Fibroblast of mammary gland (primary cell): ENCODE data around the gene OSBPL3.

Experiments
- DNase-seq: peaks from one replicate; pipeline ENCODE4 v3.0.0-alpha.2; 2010; ENCODE audit warnings: low read depth
- H3K4me3 ChIP-seq: 2 replicates; pipeline ENCODE4 v1.5.1; 2011; ENCODE audit warnings: low read depth, mild to moderate bottlenecking, low read length, moderate library complexity; ENCODE audit not compliant: control insufficient read depth
- TF ChIP-seq, protein P1 (sequence below): conservative IDR thresholded peaks from 2 replicates; pipeline ENCODE4 v1.5.1; 2011; ENCODE audit warnings: low read depth, low read length, inconsistent platforms; ENCODE audit not compliant: control insufficient read depth, insufficient read depth

Gene OSBPL3

GRCh38 chr7:24879291-24879690 is 100.7 kb downstream of the OSBPL3 start:
- TF ChIP-seq, protein P1, sequence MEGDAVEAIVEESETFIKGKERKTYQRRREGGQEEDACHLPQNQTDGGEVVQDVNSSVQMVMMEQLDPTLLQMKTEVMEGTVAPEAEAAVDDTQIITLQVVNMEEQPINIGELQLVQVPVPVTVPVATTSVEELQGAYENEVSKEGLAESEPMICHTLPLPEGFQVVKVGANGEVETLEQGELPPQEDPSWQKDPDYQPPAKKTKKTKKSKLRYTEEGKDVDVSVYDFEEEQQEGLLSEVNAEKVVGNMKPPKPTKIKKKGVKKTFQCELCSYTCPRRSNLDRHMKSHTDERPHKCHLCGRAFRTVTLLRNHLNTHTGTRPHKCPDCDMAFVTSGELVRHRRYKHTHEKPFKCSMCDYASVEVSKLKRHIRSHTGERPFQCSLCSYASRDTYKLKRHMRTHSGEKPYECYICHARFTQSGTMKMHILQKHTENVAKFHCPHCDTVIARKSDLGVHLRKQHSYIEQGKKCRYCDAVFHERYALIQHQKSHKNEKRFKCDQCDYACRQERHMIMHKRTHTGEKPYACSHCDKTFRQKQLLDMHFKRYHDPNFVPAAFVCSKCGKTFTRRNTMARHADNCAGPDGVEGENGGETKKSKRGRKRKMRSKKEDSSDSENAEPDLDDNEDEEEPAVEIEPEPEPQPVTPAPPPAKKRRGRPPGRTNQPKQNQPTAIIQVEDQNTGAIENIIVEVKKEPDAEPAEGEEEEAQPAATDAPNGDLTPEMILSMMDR: no peak
- DNase-seq: peak; percentile 46
- no peak overlapping the region for H3K4me3 ChIP-seq

GRCh38 chr7:24877790-24878311 is 102.1 kb downstream of the OSBPL3 start:
- TF ChIP-seq, protein P1: no peak
- DNase-seq: peak; percentile 40
- H3K4me3 ChIP-seq: no peak overlapping the region

DNA sequence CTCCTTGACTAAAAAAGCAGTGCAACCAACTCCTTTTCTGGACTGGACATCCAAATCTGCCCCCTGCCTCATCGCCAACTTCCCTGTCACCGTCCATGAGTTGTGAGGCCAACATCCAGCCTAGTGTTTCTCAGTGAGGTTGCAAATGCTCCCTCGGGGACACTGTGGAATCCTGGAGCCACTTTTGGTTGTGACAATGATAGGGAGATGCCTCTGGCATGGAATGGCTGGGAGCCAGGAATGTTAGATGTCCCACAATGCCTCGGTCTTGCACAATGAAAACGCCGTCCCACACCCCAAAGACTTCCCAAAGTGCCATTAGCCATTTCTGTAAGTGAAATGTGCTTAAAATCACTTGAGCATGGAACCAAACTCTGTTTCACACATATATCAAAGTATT is 105.2 kb downstream of the OSBPL3 start:
- TF ChIP-seq, protein P1: no peak
- no peak for DNase-seq
- H3K4me3 ChIP-seq: no peak overlapping the region

- H3K4me3 ChIP-seq: no peak overlapping the region
- DNase-seq: no peak
- TF ChIP-seq, protein P1: no peak
Observed at GRCh38 chr7:24873944-24874343, 106.0 kb downstream of the OSBPL3 start.

GRCh38 chr7:24871770-24872169 is 108.2 kb downstream of the OSBPL3 start:
- no peak overlapping the region for H3K4me3 ChIP-seq
- TF ChIP-seq, protein P1: no peak
- DNase-seq: no peak

DNA sequence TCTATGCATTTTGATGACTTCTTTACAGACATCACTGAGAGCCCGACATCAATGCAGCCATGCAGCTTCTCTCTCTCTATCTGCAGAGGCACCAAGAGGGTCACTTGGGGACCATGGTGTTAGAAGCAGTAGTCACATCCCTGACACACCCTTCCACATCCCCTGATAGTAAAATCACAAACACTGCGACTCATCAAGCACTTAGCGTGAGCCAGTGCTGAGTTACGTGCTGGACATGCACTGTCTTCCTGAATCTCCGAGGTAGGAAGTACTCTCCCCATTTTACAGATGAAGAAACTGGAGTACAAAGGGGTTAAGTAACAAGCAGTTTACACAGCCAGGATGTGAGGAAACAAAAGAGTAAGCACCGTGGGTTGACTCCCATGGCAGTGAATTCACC is 109.2 kb downstream of the OSBPL3 start:
- TF ChIP-seq, protein P1: no peak
- H3K4me3 ChIP-seq: no peak overlapping the region

GRCh38 chr7:24869572-24869971 is 110.4 kb downstream of the OSBPL3 start:
- DNase-seq: no peak
- H3K4me3 ChIP-seq: no peak overlapping the region
- TF ChIP-seq, protein P1: no peak

More for the DNA sequence above, 109.2 kb downstream of the OSBPL3 start:
- peak; percentile 33 for DNase-seq
